H9 (cell line): Measurements from ENCODE around the gene MTHFD1. TPM values are rescaled to one million over a fixed set of nuclear protein-coding genes. Genes with fewer than 3 reads are reported as not detected.
A peak's percentile ranks its signal among the peaks of the same experiment; 100 is the strongest.

Experiments used
- DNase-seq: peaks from one replicate; pipeline ENCODE4 v3.0.0-alpha.2; 2017
- H2AFZ ChIP-seq: one replicate; pipeline ENCODE4 v1.6.1; 2013; ENCODE audit warnings: mild to moderate bottlenecking, low read length, control low read depth, moderate library complexity
- H2AK5ac ChIP-seq: 2 replicates; pipeline ENCODE4 v1.6.1; 2013; ENCODE audit warnings: low read length, control low read depth, mixed read lengths; ENCODE audit not compliant: insufficient read length
- H2BK120ac ChIP-seq: one replicate; pipeline ENCODE4 v1.6.1; 2013; ENCODE audit warnings: low read depth, mild to moderate bottlenecking, low read length, control low read depth, inconsistent platforms; ENCODE audit not compliant: poor library complexity, severe bottlenecking
- H2BK12ac ChIP-seq: 2 replicates; pipeline ENCODE4 v1.6.1; 2013; ENCODE audit warnings: low read length, control low read depth, mixed read lengths, low read depth; ENCODE audit not compliant: insufficient read length
- H2BK15ac ChIP-seq: 2 replicates; pipeline ENCODE4 v1.6.1; 2013; ENCODE audit warnings: low read depth, low read length, control low read depth
- H2BK20ac ChIP-seq: one replicate; pipeline ENCODE4 v1.6.1; 2013; ENCODE audit warnings: low read depth, mild to moderate bottlenecking, low read length, control low read depth, inconsistent platforms; ENCODE audit not compliant: poor library complexity, severe bottlenecking
- H2BK5ac ChIP-seq: 2 replicates; pipeline ENCODE4 v1.6.1; 2013; ENCODE audit warnings: low read length, control low read depth, mixed read lengths; ENCODE audit not compliant: insufficient read length
- H3K14ac ChIP-seq: 2 replicates; pipeline ENCODE4 v1.6.1; 2013; ENCODE audit warnings: low read length, control low read depth; ENCODE audit not compliant: insufficient read depth
- H3K18ac ChIP-seq: 2 replicates; pipeline ENCODE4 v1.6.1; 2013; ENCODE audit warnings: low read depth, mild to moderate bottlenecking, mixed read lengths, low read length, control low read depth; ENCODE audit not compliant: insufficient read length
- H3K23ac ChIP-seq: 2 replicates; pipeline ENCODE4 v1.6.1; 2013; ENCODE audit warnings: low read length, control low read depth, mixed read lengths, low read depth; ENCODE audit not compliant: insufficient read length
- H3K23me2 ChIP-seq: 2 replicates; pipeline ENCODE4 v1.6.1; 2013; ENCODE audit warnings: low read depth, mild to moderate bottlenecking, mixed read lengths, low read length, control low read depth; ENCODE audit not compliant: insufficient read length, poor library complexity, severe bottlenecking
- H3K27ac ChIP-seq: 2 replicates; pipeline ENCODE4 v1.5.1; 2013; ENCODE audit warnings: low read length, control low read depth, mixed read lengths, low read depth; ENCODE audit not compliant: insufficient read length
- H3K27me3 ChIP-seq: 2 replicates; pipeline ENCODE4 v1.6.1; 2013; ENCODE audit warnings: low read length, control low read depth, inconsistent platforms; ENCODE audit not compliant: insufficient read depth
- H3K4ac ChIP-seq: 2 replicates; pipeline ENCODE4 v1.6.1; 2013; ENCODE audit warnings: low read depth, mild to moderate bottlenecking, control low read depth, inconsistent platforms, low read length, moderate library complexity
- H3K4me1 ChIP-seq: 2 replicates; pipeline ENCODE4 v1.6.1; 2013; ENCODE audit warnings: low read length, control low read depth, inconsistent platforms; ENCODE audit not compliant: insufficient read depth
- H3K4me2 ChIP-seq: 2 replicates; pipeline ENCODE4 v1.6.1; 2013; ENCODE audit warnings: low read length, control low read depth, mixed read lengths; ENCODE audit not compliant: insufficient read length, insufficient read depth
- H3K56ac ChIP-seq: 2 replicates; pipeline ENCODE4 v1.6.1; 2013; ENCODE audit warnings: low read depth, mild to moderate bottlenecking, mixed read lengths, low read length, control low read depth; ENCODE audit not compliant: insufficient read length
- H3K79me1 ChIP-seq: 2 replicates; pipeline ENCODE4 v1.6.1; 2013; ENCODE audit warnings: low read depth, mild to moderate bottlenecking, moderate library complexity, low read length, control low read depth, inconsistent platforms; ENCODE audit not compliant: insufficient read depth, poor library complexity, severe bottlenecking
- H3K79me2 ChIP-seq: 2 replicates; pipeline ENCODE4 v1.6.1; 2013; ENCODE audit warnings: low read length, control low read depth, inconsistent platforms; ENCODE audit not compliant: insufficient read depth
- H3K9ac ChIP-seq: 2 replicates; pipeline ENCODE4 v1.6.1; 2013; ENCODE audit warnings: low read length, control low read depth, mixed read lengths; ENCODE audit not compliant: insufficient read length; ENCODE audit errors: extremely low read depth
- H3K9me3 ChIP-seq: one replicate; pipeline ENCODE4 v1.6.1; 2013; ENCODE audit warnings: low read depth, low read length, inconsistent platforms; ENCODE audit not compliant: control insufficient read depth
- H3T11ph ChIP-seq: one replicate; pipeline ENCODE4 v1.6.1; 2013; ENCODE audit warnings: mild to moderate bottlenecking, low read length, control low read depth, inconsistent platforms
- H4K20me1 ChIP-seq: one replicate; pipeline ENCODE4 v1.6.1; 2013; ENCODE audit not compliant: control insufficient read depth, insufficient read length, insufficient read depth
- H4K5ac ChIP-seq: 2 replicates; pipeline ENCODE4 v1.6.1; 2013; ENCODE audit warnings: low read depth, mild to moderate bottlenecking, mixed read lengths, low read length, control low read depth; ENCODE audit not compliant: insufficient read length
- H4K8ac ChIP-seq: replicated peaks from 2 replicates; pipeline ENCODE4 v1.6.1; 2013; ENCODE audit warnings: low read length, control low read depth, mixed read lengths, low read depth; ENCODE audit not compliant: insufficient read length
- H4K91ac ChIP-seq: 2 replicates; pipeline ENCODE4 v1.6.1; 2013; ENCODE audit warnings: low read depth, mild to moderate bottlenecking, moderate library complexity, mixed read lengths, low read length, control low read depth; ENCODE audit not compliant: insufficient read length
- H3K27ac Mint-ChIP-seq, 3 experiments: 2 replicates in 2 of 3; 3 replicates in 1 of 3; pipeline ENCODE4 v1.8.0; 2020 to 2021; ENCODE audit warnings: mixed read lengths in 3 of 3, mild to moderate bottlenecking in 1 of 3, moderate library complexity in 1 of 3
- H3K27me3 Mint-ChIP-seq: 2 replicates; pipeline ENCODE4 v1.8.0; 2021; ENCODE audit warnings: low read depth, mild to moderate bottlenecking, moderate library complexity, mixed read lengths
- H3K36me3 Mint-ChIP-seq, 3 experiments: 2 replicates in 2 of 3; 3 replicates in 1 of 3; pipeline ENCODE4 v1.8.0; 2020 to 2021; ENCODE audit warnings: low read depth in 3 of 3, mixed read lengths in 3 of 3; ENCODE audit not compliant: insufficient read depth in 1 of 3
- H3K4me1 Mint-ChIP-seq, 2 experiments: 2 replicates each; pipeline ENCODE4 v1.8.0; 2020; ENCODE audit warnings: mixed read lengths in 2 of 2
- H3K4me3 Mint-ChIP-seq, 2 experiments: 2 replicates in 1 of 2; 3 replicates in 1 of 2; pipeline ENCODE4 v1.8.0; 2020 to 2021; ENCODE audit warnings: mild to moderate bottlenecking in 2 of 2, mixed read lengths in 2 of 2, moderate library complexity in 1 of 2
- H3K9me3 Mint-ChIP-seq, 2 experiments: 2 replicates in 1 of 2; 3 replicates in 1 of 2; pipeline ENCODE4 v1.8.0; 2020; ENCODE audit warnings: mild to moderate bottlenecking in 2 of 2, mixed read lengths in 2 of 2, moderate library complexity in 1 of 2
- WGBS: extraction: QIAGEN DNeasy Blood & Tissue Kit; methylation state at CpG from one replicate; pipeline ENCODE4 v1.1.7; 2013; ENCODE audit warnings: missing lambda C conversion rate, low lambda C conversion rate, mixed read lengths; ENCODE audit not compliant: insufficient read length; ENCODE audit errors: extremely low coverage; 5-methylcytosine and 5-hydroxymethylcytosine counted together
- total RNA-seq: library from RNA; stranded (reverse); gene quantifications from 2 replicates; pipeline ENCODE4 v1.2.1, GENCODE V29; 2021
- TF ChIP-seq, protein P1 (sequence below): fragments of 200-600 bp; sonication (generic); conservative IDR thresholded peaks from 3 replicates; pipeline ENCODE4 v1.8.0; 2021; ENCODE audit warnings: antibody characterized with exemption, mild to moderate bottlenecking

The MTHFD1 gene
- total RNA-seq, 1 experiment from 2014 or later: 203 TPM

GRCh38 chr14:64405295-64405694 lies 17.1 kb downstream of the MTHFD1 start:
- DNase-seq: no peak
- Histone ChIP-seq H3K4me2 (no peak overlapping the region), H3K27me3 (no peaks in the 10 kb centered on the region), H3K4me1 (no peaks in the 10 kb centered on the region), H3K18ac (no peak overlapping the region), H2BK20ac (no peak overlapping the region), H4K5ac (no peak overlapping the region), H3K9me3 (no peaks in the 10 kb centered on the region), H3K79me1 (no peaks in the 10 kb centered on the region), H3K14ac (no peak overlapping the region), H3K79me2 (peaks cover 3% of the 10 kb centered on the region; the same call in 1 of the 2 replicates), H3K23me2 (no peaks in the 10 kb centered on the region), H2AK5ac (no peak overlapping the region), H2BK120ac (no peak overlapping the region), H3T11ph (no peak overlapping the region), H4K20me1 (no peaks in the 10 kb centered on the region), H2AFZ (no peak overlapping the region), H2BK12ac (no peak overlapping the region), H2BK15ac (no peak overlapping the region), H2BK5ac (no peak overlapping the region), H3K9ac (no peak overlapping the region), H4K8ac (no peak overlapping the region), H3K56ac (no peak overlapping the region), H3K23ac (no peak overlapping the region), H3K27ac (no peak overlapping the region), H4K91ac (no peak overlapping the region), H3K4ac (no peak overlapping the region)
- H3K4me3 Mint-ChIP-seq: no peak overlapping the region
- H3K27me3 Mint-ChIP-seq: no peaks in the 10 kb centered on the region
- no CpG with 5 or more reads among the region's 4 CpGs for WGBS
- peak overlapping the region in 2 of 3 experiments; percentile 0 to 6; a peak in 2 of 7 replicates for H3K27ac Mint-ChIP-seq
- peaks cover 10 to 11% of the 10 kb centered on the region in 2 experiments for H3K4me1 Mint-ChIP-seq
- TF ChIP-seq, protein P1, sequence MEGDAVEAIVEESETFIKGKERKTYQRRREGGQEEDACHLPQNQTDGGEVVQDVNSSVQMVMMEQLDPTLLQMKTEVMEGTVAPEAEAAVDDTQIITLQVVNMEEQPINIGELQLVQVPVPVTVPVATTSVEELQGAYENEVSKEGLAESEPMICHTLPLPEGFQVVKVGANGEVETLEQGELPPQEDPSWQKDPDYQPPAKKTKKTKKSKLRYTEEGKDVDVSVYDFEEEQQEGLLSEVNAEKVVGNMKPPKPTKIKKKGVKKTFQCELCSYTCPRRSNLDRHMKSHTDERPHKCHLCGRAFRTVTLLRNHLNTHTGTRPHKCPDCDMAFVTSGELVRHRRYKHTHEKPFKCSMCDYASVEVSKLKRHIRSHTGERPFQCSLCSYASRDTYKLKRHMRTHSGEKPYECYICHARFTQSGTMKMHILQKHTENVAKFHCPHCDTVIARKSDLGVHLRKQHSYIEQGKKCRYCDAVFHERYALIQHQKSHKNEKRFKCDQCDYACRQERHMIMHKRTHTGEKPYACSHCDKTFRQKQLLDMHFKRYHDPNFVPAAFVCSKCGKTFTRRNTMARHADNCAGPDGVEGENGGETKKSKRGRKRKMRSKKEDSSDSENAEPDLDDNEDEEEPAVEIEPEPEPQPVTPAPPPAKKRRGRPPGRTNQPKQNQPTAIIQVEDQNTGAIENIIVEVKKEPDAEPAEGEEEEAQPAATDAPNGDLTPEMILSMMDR: no peak
- H3K9me3 Mint-ChIP-seq: no peaks in the 10 kb centered on the region
- peaks cover 24 to 62% (median 37%) of the 10 kb centered on the region in 3 experiments for H3K36me3 Mint-ChIP-seq
